Measurements from ENCODE around the gene DBNDD1. TPM values are rescaled to one million over a fixed set of nuclear protein-coding genes. Genes with fewer than 3 reads are reported as not detected.
"Not testable (repeated sequence)": the region's sequence is repeated elsewhere in the genome, so short reads cannot be mapped to it uniquely, and the experiment has no call there.

Gene DBNDD1
- total RNA-seq = under 1 TPM; 0.81 to 0.94 TPM

GRCh38 chr16:90018652-90019542 is at the start of gene DBNDD1:
TSS of gene DBNDD1 (minus strand) at chr16:90019456. CDS start at chr16:90019341, 115 bp downstream.
- H3K27ac Mint-ChIP-seq = no peak within 1 kb of the TSS
- ChIA-PET CTCF (interaction anchor here (1.2 to 1.4 kb wide), 2 partner anchors 15 to 49 kb away, joined by 3 read pairs; no protein-coding TSS in a partner anchor), POLR2A (no interaction called here)
- no peaks in the 10 kb centered on the region for H3K9me3 Mint-ChIP-seq
- peaks cover 14% of the 10 kb centered on the region for H3K4me1 Mint-ChIP-seq (ENCODE audit: low read depth)
- DNase-seq = no peak
- H3K27me3 Mint-ChIP-seq = peaks cover 10% of the 10 kb centered on the region
- H3K36me3 Mint-ChIP-seq = no peaks in the 10 kb centered on the region
- intact Hi-C loops (cut with micrococcal nuclease) = no loop called here
- peak within 1 kb of the TSS; percentile 63 for H3K4me3 Mint-ChIP-seq

- Mint-ChIP-seq H3K27ac (no peak overlapping the region), H3K27me3 (peaks cover 7% of the 10 kb centered on the region), H3K9me3 (no peaks in the 10 kb centered on the region), H3K4me3 (no peak overlapping the region), H3K36me3 (no peaks in the 10 kb centered on the region), H3K4me1 (ENCODE audit: low read depth) (peaks cover 19% of the 10 kb centered on the region)
- ChIA-PET POLR2A (no interaction called here), CTCF (interaction anchor here (0.6 kb wide), 1 partner anchor 10 kb away, joined by 3 read pairs; no protein-coding TSS in a partner anchor)
- intact Hi-C loops (cut with micrococcal nuclease) = no loop called here
- no peak for DNase-seq
Observed at GRCh38 chr16:90061437-90061836, 42.2 kb upstream of the DBNDD1 start.

- peaks cover 3% of the 10 kb centered on the region for H3K27me3 Mint-ChIP-seq
- peaks cover 9% of the 10 kb centered on the region for H3K36me3 Mint-ChIP-seq
- H3K4me1 Mint-ChIP-seq (ENCODE audit: low read depth) = peaks cover 19% of the 10 kb centered on the region
- H3K27ac Mint-ChIP-seq = no peak overlapping the region
- DNase-seq = peak; percentile 68
- intact Hi-C loops (cut with micrococcal nuclease) = no loop called here
- ChIA-PET POLR2A (no interaction called here), CTCF (no interaction called here)
- H3K9me3 Mint-ChIP-seq = peaks cover 23% of the 10 kb centered on the region
- H3K4me3 Mint-ChIP-seq = no peak overlapping the region
Observed at GRCh38 chr16:90057738-90058173, 38.5 kb upstream of the DBNDD1 start.

GRCh38 chr16:90056521-90056920 is 37.3 kb upstream of the DBNDD1 start:
- DNase-seq; H3K36me3 Mint-ChIP-seq; H3K4me3 Mint-ChIP-seq; H3K27ac Mint-ChIP-seq; POLR2A ChIA-PET; intact Hi-C loops (cut with micrococcal nuclease); H3K27me3 Mint-ChIP-seq: not testable (repeated sequence)
- CTCF ChIA-PET = interaction anchor here (1.2 kb wide), 1 partner anchor 26 kb away, joined by 5 read pairs; no protein-coding TSS in a partner anchor
- peaks cover 27% of the 10 kb centered on the region for H3K9me3 Mint-ChIP-seq
- H3K4me1 Mint-ChIP-seq (ENCODE audit: low read depth) = peaks cover 19% of the 10 kb centered on the region

GRCh38 chr16:90055371-90055770 is 36.1 kb upstream of the DBNDD1 start:
- no peak overlapping the region for H3K27ac Mint-ChIP-seq
- intact Hi-C loops (cut with micrococcal nuclease) = no loop called here
- CTCF ChIA-PET = no interaction called here
- H3K9me3 Mint-ChIP-seq = peaks cover 27% of the 10 kb centered on the region
- peaks cover 19% of the 10 kb centered on the region for H3K4me1 Mint-ChIP-seq (ENCODE audit: low read depth)
- peaks cover 2% of the 10 kb centered on the region for H3K27me3 Mint-ChIP-seq
- peaks cover 9% of the 10 kb centered on the region for H3K36me3 Mint-ChIP-seq
- DNase-seq = no peak
- H3K4me3 Mint-ChIP-seq = no peak overlapping the region
- POLR2A ChIA-PET = no interaction called here

- peaks cover 9% of the 10 kb centered on the region for H3K36me3 Mint-ChIP-seq
- H3K4me3 Mint-ChIP-seq = no peak overlapping the region
- ChIA-PET POLR2A (no interaction called here), CTCF (no interaction called here)
- peaks cover 19% of the 10 kb centered on the region for H3K4me1 Mint-ChIP-seq (ENCODE audit: low read depth)
- no peak overlapping the region for H3K27ac Mint-ChIP-seq
- H3K27me3 Mint-ChIP-seq = no peaks in the 10 kb centered on the region
- H3K9me3 Mint-ChIP-seq = peaks cover 27% of the 10 kb centered on the region
- intact Hi-C loops (cut with micrococcal nuclease) = no loop called here
- DNase-seq = no peak
Observed at GRCh38 chr16:90054554-90054953, 35.3 kb upstream of the DBNDD1 start.

- Mint-ChIP-seq H3K9me3 (peaks cover 27% of the 10 kb centered on the region), H3K4me3 (no peak overlapping the region), H3K27me3 (no peaks in the 10 kb centered on the region), H3K4me1 (ENCODE audit: low read depth) (peaks cover 19% of the 10 kb centered on the region), H3K36me3 (peaks cover 9% of the 10 kb centered on the region), H3K27ac (no peak overlapping the region)
- CTCF ChIA-PET = no interaction called here
- DNase-seq = no peak
- POLR2A ChIA-PET = no interaction called here
- intact Hi-C loops (cut with micrococcal nuclease) = no loop called here
Observed at GRCh38 chr16:90053902-90054500, 34.7 kb upstream of the DBNDD1 start.

GRCh38 chr16:90050969-90051368 is 31.7 kb upstream of the DBNDD1 start:
- H3K4me1 Mint-ChIP-seq (ENCODE audit: low read depth) = peaks cover 7% of the 10 kb centered on the region
- H3K4me3 Mint-ChIP-seq = no peak overlapping the region
- H3K27me3 Mint-ChIP-seq = peaks cover 5% of the 10 kb centered on the region
- DNase-seq = no peak
- peaks cover 27% of the 10 kb centered on the region for H3K9me3 Mint-ChIP-seq
- H3K36me3 Mint-ChIP-seq = peaks cover 9% of the 10 kb centered on the region
- CTCF ChIA-PET = no interaction called here
- POLR2A ChIA-PET = interaction anchor here (1.1 kb wide), 1 partner anchor 32 kb away, joined by 3 read pairs; no protein-coding TSS in a partner anchor
- intact Hi-C loops (cut with micrococcal nuclease) = no loop called here
- H3K27ac Mint-ChIP-seq = no peak overlapping the region

GRCh38 chr16:90048737-90049330 is 29.6 kb upstream of the DBNDD1 start:
- H3K4me1 Mint-ChIP-seq (ENCODE audit: low read depth) = peaks cover 7% of the 10 kb centered on the region
- DNase-seq = no peak
- no peak overlapping the region for H3K27ac Mint-ChIP-seq
- H3K27me3 Mint-ChIP-seq = peaks cover 5% of the 10 kb centered on the region
- POLR2A ChIA-PET = no interaction called here
- CTCF ChIA-PET = no interaction called here
- peaks cover 2% of the 10 kb centered on the region for H3K36me3 Mint-ChIP-seq
- no peak overlapping the region for H3K4me3 Mint-ChIP-seq
- peaks cover 12% of the 10 kb centered on the region for H3K9me3 Mint-ChIP-seq
- intact Hi-C loops (cut with micrococcal nuclease) = no loop called here

- Mint-ChIP-seq H3K27ac (no peak overlapping the region), H3K36me3 (peaks cover 3% of the 10 kb centered on the region), H3K4me1 (ENCODE audit: low read depth) (peaks cover 7% of the 10 kb centered on the region), H3K9me3 (peaks cover 9% of the 10 kb centered on the region), H3K4me3 (no peak overlapping the region), H3K27me3 (peaks cover 5% of the 10 kb centered on the region)
- intact Hi-C loops (cut with micrococcal nuclease) = no loop called here
- ChIA-PET POLR2A (no interaction called here), CTCF (interaction anchor here (1.1 kb wide), 1 partner anchor 33 kb away, joined by 3 read pairs; no protein-coding TSS in a partner anchor)
- DNase-seq = no peak
Observed at GRCh38 chr16:90048347-90048722, 29.1 kb upstream of the DBNDD1 start.

GRCh38 chr16:90047714-90048346 is 28.6 kb upstream of the DBNDD1 start:
- intact Hi-C loops (cut with micrococcal nuclease) = no loop called here
- no peak overlapping the region for H3K4me3 Mint-ChIP-seq
- no peak overlapping the region for H3K27ac Mint-ChIP-seq
- CTCF ChIA-PET = interaction anchor here (1.1 kb wide), 1 partner anchor 34 kb away, joined by 3 read pairs; no protein-coding TSS in a partner anchor
- H3K36me3 Mint-ChIP-seq = peaks cover 5% of the 10 kb centered on the region
- POLR2A ChIA-PET = no interaction called here
- no peak for DNase-seq
- H3K4me1 Mint-ChIP-seq (ENCODE audit: low read depth) = peaks cover 7% of the 10 kb centered on the region
- peaks cover 4% of the 10 kb centered on the region for H3K9me3 Mint-ChIP-seq
- H3K27me3 Mint-ChIP-seq = peaks cover 5% of the 10 kb centered on the region
